ENCODE data around the gene ATP13A3.
"Not testable (repeated sequence)": the region's sequence is repeated elsewhere in the genome, so short reads cannot be mapped to it uniquely, and the experiment has no call there.

The ATP13A3 gene

GRCh38 chr3:194486540-194487288 is at the start of gene ATP13A3:
TSS of gene ATP13A3 (minus strand) at chr3:194487002. CDS start at chr3:194462190, 24,812 bp downstream.
- DNase-seq: peak; percentile 83

DNA sequence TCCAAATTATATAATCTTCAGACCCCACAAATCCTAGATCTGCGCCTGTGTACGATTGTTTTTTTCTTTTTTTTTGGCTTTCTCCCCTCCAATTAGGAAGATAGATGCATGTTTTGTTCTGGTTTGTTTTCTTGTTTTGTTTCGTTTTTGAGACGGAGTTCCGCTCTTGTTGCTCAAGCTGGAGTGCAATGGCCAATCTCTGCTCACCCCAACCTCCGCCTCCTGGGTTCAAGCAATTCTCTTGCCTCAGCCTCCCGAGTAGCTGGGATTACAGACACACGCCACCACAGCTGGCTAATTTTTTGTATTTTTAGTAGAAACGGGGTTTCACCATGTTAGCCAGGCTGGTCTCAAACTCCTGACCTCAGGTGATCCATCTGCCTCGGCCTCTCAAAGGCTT is 48.4 kb upstream of the ATP13A3 start:
- DNase-seq: not testable (repeated sequence)

DNA sequence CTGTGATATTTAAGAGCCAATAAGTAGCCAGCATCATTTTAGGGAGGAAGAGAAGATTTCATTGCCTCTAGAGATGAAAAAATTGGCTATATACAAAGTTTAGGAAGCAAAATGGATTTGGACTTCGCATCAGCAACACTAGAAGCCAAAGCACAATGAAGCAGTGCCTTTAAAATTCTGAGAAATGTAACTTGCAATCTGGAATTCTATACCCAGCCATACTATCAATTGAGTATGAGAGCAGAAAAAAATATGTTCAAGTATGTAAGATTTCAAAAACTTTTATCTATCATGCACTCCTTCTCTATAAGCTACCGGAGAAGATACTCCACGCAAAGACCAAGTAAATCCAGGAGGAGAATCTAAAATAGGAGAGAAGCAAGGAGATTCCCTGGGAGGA is 47.4 kb upstream of the ATP13A3 start:
- DNase-seq: no peak

DNA sequence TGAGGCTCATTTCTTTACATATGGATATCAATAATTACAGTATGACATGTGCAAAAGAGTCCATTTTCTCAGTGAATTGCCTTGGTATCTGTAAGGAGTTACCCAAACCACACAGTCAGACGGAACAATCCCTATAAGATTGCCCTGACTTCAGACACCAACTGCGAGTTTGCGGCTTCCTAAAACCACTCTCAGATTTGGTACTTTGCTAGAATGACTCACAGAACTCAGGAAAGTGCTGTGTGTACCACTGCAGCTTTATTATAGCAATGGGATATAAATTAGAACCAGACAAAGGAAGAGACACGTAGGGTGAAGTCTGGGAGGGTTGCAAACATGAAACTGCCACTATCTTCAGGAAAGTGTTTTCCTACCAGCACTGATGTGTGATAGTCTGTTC is 45.8 kb upstream of the ATP13A3 start:
- no peak for DNase-seq

DNA sequence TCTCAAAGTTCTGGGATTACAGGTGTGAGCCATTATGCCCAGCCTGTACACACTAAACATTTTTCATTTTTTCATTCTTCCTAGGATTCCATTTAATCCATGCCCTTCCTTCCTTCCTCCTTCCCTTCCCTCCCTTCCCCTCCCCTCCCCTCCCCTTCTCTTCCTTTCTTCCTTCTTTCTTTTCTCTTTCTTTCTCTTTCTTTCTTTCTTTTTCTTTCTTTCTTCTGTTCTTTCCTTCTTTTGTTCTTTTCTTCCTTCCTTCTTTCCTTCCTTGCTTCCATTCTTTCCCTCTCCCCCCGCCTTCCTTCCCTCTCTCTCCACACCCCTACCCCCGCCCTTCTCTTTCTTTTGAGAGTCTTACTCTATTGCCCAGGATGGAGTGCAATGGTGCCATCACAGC is 40.9 kb upstream of the ATP13A3 start:
- DNase-seq: no peak

DNA sequence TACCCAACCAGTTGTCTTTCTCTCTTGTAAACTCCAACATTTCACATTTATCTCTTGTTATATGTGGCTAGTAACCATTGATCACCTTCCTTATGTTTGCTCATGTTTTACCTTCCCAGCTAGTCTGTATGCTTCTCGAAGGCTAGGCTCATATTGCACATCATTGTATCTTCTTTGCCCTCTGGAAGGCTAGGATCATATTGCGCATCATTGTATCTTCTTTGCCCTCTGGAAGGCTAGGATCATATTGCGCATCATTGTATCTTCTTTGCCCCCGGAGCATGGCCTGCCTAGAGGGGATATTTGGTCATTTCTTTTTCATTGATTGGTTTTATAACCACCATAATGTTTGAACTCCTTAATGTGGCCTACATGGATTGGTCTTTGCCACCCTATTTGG is 39.4 kb upstream of the ATP13A3 start:
- DNase-seq: no peak

- DNase-seq: no peak
These were observed 35.8 kb upstream of the ATP13A3 start for GRCh38 chr3:194522579-194523046.

GRCh38 chr3:194521510-194522260 is 34.9 kb upstream of the ATP13A3 start:
- DNase-seq: no peak

DNA sequence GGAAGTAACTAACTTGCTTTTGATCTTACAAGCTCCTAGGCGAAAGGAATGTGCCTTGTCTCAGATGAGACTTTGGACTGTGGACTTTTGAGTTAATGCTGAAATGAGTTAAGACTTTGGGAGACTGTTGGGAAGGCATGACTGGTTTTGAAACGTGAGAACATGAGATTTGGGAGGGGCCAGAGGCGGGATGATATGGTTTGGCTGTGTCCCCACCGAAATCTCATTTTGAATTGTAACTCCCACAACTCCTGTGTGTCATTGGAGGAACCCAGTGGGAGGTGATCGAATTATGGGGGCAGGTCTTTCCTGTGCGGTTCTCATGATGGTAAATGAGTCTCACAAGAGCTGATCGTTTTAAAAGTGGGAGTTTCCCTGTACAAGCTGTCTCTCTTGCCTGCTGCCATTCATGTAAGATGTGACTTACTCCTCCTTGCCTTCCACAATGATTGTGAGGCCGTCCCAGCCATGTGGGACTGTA is 33.9 kb upstream of the ATP13A3 start:
- DNase-seq: not testable (repeated sequence)

DNA sequence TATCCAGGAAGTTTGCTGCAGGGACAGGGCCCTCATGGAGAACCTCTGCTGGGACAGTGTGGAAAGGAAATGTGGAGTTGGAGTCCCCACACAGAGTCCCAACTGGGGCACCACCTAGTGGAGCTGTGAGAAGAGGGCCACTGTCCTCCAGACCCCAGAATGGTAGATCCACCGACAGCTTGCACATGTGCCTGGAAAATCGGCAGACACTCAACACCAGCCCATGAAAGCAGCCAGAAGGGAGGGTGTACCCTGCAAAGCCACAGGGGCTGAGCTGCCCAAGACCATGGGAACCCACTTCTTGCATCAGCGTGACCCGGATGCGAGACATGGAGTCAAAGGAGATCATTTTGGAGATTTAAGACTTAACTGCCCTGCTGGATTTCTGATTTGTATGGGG is 33.4 kb upstream of the ATP13A3 start:
- not testable (repeated sequence) for DNase-seq

- DNase-seq: no peak
These were observed 31.9 kb upstream of the ATP13A3 start for GRCh38 chr3:194518652-194519051.

DNA sequence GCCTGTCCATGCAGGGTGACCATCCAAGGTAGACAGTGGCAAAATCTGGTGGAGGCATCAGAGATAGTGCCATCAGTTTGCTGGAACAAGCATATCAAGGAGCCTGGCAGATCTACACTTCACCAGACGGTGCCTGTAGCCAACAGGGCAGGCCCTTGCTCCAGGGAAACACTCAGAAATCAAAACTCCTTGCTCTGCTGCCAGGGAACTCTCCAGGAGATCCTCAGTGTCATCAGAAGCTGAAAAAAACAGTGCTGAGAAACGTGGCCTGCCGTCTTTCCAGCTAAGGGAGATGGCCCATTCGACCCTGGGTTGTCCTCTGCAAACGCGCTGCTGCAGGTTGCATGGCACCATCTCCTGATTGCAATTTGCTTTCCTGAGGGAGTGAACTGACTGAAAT is 30.5 kb upstream of the ATP13A3 start:
- no peak for DNase-seq

DNA sequence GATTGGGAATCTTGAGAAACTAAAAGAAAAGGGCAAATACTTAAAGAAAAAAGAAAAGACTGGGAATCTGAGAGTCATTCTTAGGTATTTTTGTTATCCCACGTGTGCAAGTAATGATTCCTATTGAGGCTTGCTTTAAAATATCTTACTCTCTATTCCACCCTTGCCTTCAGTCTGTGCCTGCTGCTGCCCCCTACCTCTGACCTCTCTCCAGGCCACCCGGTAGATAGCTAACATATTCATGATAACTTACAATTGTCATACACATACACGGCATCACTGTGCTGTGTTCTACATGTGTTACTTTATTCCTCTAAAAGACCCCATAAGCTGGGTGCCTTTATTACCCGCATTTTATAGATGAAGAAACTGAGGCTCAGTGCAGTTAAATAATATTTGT is 27.8 kb upstream of the ATP13A3 start:
- DNase-seq: no peak

DNA sequence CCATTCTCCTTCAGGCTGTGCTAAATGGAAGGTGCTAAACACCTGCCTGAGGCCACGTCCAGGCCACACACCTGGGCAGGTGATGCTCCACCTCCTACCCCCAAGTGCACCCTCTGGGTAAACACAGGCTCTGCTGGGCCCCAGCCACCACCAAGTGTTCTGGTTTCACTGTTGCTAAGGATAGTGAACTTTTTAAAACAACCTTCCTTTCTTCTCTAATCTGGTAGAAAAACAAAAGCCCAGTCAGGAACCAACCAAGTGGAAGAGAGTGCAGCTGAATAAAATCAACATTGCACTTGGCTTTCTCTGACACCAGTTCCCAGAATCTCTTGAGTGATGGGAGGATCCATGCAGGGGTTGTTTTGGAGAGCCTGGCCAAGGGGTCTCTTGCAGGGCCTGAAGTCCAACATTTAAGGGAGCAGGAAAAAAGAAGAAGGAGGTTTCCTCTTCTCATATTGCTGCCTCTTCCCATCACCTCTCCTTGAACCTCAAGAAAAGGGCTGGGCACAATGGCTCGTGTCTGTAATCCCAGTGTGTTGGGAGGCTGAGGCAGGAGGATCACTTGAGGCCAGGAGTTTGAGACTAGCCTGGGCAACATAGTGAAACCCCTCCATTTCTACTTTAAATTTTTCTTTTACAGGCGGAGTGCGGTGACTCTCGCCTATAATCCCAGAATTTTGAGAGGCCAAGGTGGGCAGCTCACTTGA is 26.2 kb upstream of the ATP13A3 start:
- DNase-seq: no peak

DNA sequence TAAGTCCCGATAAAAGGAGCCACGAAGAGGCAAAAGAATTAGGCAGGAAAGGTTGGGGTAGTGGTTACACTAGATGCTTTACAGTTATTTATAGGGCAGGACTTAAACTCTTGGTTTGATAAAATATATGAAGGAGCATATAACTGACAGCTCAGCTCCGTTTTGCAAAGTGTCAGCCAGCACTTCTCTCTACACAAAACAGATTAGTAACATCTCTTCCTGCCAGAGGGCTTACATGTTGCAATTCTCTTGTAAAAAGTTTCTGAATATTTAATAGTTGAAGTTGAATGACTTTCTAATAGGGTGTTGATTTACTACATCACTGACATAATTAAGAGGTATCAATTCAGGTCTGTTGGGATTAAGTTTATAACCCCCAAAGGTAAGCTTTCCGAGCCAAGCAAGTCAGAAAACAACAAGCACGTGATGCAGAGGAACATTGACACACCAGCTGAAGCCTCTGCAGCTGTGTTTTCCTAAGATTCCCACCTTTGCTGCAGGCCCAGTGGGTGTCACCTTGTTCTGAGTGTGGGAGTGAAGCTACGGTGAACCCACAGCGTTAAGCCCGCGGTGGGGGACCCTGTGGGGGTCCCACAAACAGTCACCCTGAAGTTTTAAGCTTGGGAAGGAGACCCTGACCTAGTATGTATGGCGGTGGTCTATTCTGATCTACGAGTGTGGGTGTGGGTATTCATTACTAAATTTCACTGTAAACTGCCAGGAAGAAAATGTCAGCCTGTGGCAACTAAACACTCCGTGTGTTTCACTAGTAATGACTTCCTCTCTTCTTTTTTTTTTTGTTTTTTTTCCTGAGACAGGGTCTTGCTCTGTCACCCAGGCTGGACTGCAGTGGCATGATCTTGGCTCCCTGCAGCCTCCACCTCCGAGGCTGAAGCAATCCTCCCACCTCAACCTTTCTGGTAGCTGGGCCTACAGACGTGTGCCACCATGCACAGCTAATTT is 22.0 kb upstream of the ATP13A3 start:
- DNase-seq: no peak

DNA sequence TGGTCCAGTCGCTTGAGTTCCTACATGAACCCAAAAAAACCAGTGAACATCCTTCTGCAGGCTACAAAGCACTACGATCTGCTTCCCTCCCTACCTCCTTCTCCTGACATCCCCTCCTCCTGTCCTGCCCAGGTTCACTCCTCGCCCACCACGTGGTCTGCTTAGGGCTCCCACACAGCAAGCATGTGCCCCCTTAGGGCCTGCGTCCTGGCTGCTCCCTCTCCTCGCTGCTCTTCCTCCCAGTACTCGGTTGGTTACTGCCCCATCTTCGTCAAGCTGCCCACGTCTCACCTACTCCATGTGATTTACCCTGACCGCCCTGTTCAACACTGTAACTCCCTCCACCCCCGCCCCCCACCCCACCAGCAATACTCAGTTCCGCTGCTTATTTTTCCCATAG is 20.8 kb upstream of the ATP13A3 start:
- DNase-seq: no peak

DNA sequence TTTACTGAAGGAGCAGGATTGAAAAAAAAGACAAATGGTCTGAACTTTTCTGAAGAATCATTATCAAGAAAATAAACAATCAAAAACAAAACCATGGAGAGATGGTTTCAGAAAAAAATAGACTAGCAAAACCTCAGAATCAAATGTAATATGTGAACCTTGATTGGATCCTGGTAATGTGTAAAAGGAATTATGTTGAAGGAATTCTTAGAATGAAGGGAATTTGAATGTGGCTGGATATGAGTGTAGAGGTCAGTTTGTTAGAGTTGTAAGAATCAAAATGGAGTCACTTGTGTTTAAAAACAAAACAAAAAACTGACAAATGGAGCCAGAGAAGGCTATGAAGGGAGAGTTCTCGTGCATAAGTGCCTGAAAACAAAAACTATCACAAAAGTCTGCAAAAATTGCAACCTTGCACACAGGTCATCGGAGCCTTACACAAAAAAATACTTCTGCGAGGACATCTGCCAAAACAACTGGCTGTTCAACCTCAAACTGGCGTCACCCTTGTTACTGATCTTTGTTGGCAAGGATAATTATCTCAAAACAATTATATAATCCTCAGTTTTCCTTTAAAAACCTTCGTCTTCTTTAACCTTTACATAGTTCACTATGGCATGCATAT is 19.1 kb upstream of the ATP13A3 start:
- DNase-seq: no peak

- no peak for DNase-seq
These were observed 18.1 kb upstream of the ATP13A3 start for GRCh38 chr3:194504861-194505260.

GRCh38 chr3:194504146-194504545 is 17.3 kb upstream of the ATP13A3 start:
- no peak for DNase-seq

DNA sequence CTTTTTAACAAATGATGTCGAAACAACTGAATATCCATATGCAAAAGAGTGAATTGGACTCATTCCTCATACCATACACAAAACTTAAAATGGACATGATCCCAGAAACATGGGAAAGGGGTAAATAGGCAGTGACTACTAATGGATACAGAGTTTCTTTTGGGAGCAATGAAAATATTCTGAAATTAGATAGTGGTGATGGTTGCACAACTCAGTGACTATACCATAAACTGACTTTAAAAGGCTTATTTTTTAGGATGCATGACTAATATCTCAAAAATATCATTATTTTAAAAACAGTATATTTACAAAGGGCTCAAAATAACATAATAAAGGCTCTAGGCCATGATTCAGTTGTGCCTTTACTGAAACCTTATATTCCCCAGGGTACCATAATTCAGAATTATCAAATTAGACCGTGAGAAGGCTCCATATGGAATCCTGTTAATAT is 16.3 kb upstream of the ATP13A3 start:
- no peak for DNase-seq

- no peak for DNase-seq
These were observed 13.4 kb upstream of the ATP13A3 start for GRCh38 chr3:194500198-194500597.

DNA sequence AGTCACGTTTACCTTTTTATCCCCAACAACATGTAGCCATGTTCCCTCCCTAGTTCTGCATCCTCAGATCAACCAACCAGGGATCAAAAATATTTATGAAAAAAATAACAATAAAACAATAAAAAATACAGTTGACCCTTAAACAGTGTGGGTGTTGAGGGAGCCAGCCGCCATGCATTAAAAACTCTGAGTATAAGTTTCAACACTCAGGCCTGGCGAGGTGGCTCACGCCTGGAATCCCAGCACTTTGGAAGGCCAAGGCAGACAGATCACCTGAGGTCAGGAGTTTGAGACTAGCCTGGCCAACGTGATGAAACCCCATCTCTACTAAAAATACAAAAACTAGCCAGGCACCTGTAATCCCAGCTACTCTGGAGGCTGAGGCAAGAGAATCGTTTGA is 12.7 kb upstream of the ATP13A3 start:
- not testable (repeated sequence) for DNase-seq

All from NCI-H2227 treated with DMSO at 0.1 percent for 48 hours (cell line).